Keratinocyte (primary cell): ENCODE data around the gene ENKD1. TPM values are rescaled to one million over a fixed set of nuclear protein-coding genes. Genes with fewer than 3 reads are reported as not detected.

ENCODE experiments used
- DNase-seq: peaks from one replicate; pipeline ENCODE4 v3.0.0-alpha.2; 2011; ENCODE audit warnings: low read depth, missing footprints, low spot score
- FAIRE-seq: peaks from 2 replicates; lab custom pipeline; 2011; peaks lifted over from hg19 to GRCh38; lab: Jason Lieb, UNC
- H2AFZ ChIP-seq: 2 replicates; pipeline ENCODE4 v1.6.0; 2012; ENCODE audit warnings: low read length, control low read depth, inconsistent platforms; ENCODE audit not compliant: control insufficient read depth
- H3K27ac ChIP-seq: 2 replicates; pipeline ENCODE4 v1.5.1; 2011; ENCODE audit warnings: low read length; ENCODE audit not compliant: control insufficient read depth, insufficient read depth
- H3K27me3 ChIP-seq: 3 replicates; pipeline ENCODE4 v1.6.0; 2011; ENCODE audit warnings: low read length; ENCODE audit not compliant: control insufficient read depth, insufficient read depth; ENCODE audit errors: extremely low read depth
- H3K36me3 ChIP-seq, 2 experiments: 2 replicates in 1 of 2; 3 replicates in 1 of 2; pipeline ENCODE4 v1.5.1; 2011; ENCODE audit warnings: low read length in 2 of 2, mild to moderate bottlenecking in 1 of 2; ENCODE audit not compliant: control insufficient read depth in 2 of 2, insufficient read depth in 2 of 2; ENCODE audit errors: extremely low read depth in 1 of 2
- H3K4me1 ChIP-seq: 3 replicates; pipeline ENCODE4 v1.5.1; 2011; ENCODE audit warnings: low read length; ENCODE audit not compliant: control insufficient read depth, insufficient read depth; ENCODE audit errors: extremely low read depth
- H3K4me2 ChIP-seq: 3 replicates; pipeline ENCODE4 v1.6.0; 2011; ENCODE audit warnings: low read depth, low read length; ENCODE audit not compliant: control insufficient read depth, insufficient read depth; ENCODE audit errors: extremely low read depth
- H3K4me3 ChIP-seq, 3 experiments: fragments of 200-600 bp in 1 of 3; sonication (generic) in 1 of 3; 2 replicates in 2 of 3; 3 replicates in 1 of 3; pipeline ENCODE4 v1.5.1; 2011 to 2016; ENCODE audit warnings: low read length in 3 of 3, mild to moderate bottlenecking in 3 of 3, control low read depth in 2 of 3, inconsistent platforms in 1 of 3, low read depth in 1 of 3, mixed read lengths in 1 of 3, mixed run types in 1 of 3, moderate library complexity in 1 of 3; ENCODE audit not compliant: control insufficient read depth in 2 of 3, insufficient read depth in 2 of 3; ENCODE audit errors: extremely low read depth in 1 of 3
- H3K79me2 ChIP-seq: 2 replicates; pipeline ENCODE4 v1.6.0; 2012; ENCODE audit warnings: low read length; ENCODE audit not compliant: control insufficient read depth, insufficient read depth
- H3K9ac ChIP-seq: 3 replicates; pipeline ENCODE4 v1.6.0; 2011; ENCODE audit warnings: low read length; ENCODE audit not compliant: control insufficient read depth, insufficient read depth; ENCODE audit errors: extremely low read depth
- H3K9me1 ChIP-seq: 3 replicates; pipeline ENCODE4 v1.6.0; 2011; ENCODE audit warnings: low read length; ENCODE audit not compliant: control insufficient read depth, insufficient read depth; ENCODE audit errors: extremely low read depth
- H3K9me3 ChIP-seq: 2 replicates; pipeline ENCODE4 v1.5.1; 2012; ENCODE audit warnings: low read depth, low read length; ENCODE audit not compliant: control insufficient read depth
- H4K20me1 ChIP-seq: 3 replicates; pipeline ENCODE4 v1.6.0; 2011; ENCODE audit warnings: low read length; ENCODE audit not compliant: control insufficient read depth, insufficient read depth; ENCODE audit errors: extremely low read depth
- EZH2 ChIP-seq: IDR thresholded peaks from one replicate; pipeline ENCODE4 v1.6.1; 2012; ENCODE audit warnings: inconsistent platforms, mild to moderate bottlenecking, low read length, moderate library complexity
- dilution Hi-C: fragments of 300-500 bp; cut with MboI; formaldehyde crosslinking; loops from one replicate; pipeline ENCODE4 v1.7.0; 2020; ENCODE audit warnings: low sequenced_read_pairs; ENCODE audit not compliant: extremely low pct_ligation_motif_present
- polyA plus RNA-seq, 5 experiments: library from polyadenylated mRNA; depleted of rRNA in 3 of 5; stranded (reverse) in 3 of 5; stranded (forward) in 1 of 5; unstranded in 1 of 5; fragments of >200 nt; gene quantifications; 1 replicate in 1 of 5; 2 replicates in 3 of 5; 3 replicates in 1 of 5; pipeline versions ENCODE4 v1.2.1 to v1.2.3, GENCODE V29; 2011 to 2012; ENCODE audit warnings: missing spikeins in 2 of 5, low read depth in 1 of 5, low replicate concordance in 1 of 5
- TF ChIP-seq, protein P1 (sequence below), 3 experiments: IDR thresholded peaks in 1 of 3; conservative IDR thresholded peaks in 1 of 3; optimal IDR thresholded peaks in 1 of 3; 2 replicates in 2 of 3; 3 replicates in 1 of 3; pipeline versions ENCODE3 to v1.5.1; 2011; ENCODE audit warnings: low read length in 3 of 3, mild to moderate bottlenecking in 3 of 3, moderate library complexity in 2 of 3, control low read depth in 1 of 3, inconsistent platforms in 1 of 3; ENCODE audit not compliant: insufficient read depth in 2 of 3; ENCODE audit errors: extremely low read depth in 1 of 3

ENKD1 gene
- polyA plus RNA-seq, 1 donor (not counting 4 experiments of a cell fraction or from before 2014, with no cell fraction given), result 4.4 TPM

DNA sequence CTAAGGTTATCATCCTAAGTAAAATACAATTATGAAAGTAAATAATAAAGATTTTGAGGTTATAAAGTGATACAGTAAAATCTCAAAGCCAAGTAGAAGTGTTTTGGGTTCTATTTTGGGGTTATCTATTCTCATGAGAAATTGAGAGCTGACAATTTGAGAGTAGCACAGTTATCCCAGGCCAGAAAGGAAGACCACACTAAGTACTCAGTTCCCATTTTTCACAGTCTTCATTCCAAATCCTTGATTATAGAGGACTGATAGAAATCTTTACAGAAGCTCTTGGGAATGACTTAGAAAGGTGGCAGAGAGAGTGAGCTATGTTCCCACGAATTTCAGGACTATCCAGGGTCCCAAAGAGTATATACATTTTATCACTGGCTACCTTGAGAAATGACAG, 48.0 kb upstream of the ENKD1 start:
- dilution Hi-C loops, result no loop called here
- peaks cover 9% of the 10 kb centered on the region for H3K4me1 ChIP-seq
- FAIRE-seq (no peak), DNase-seq (no peak)
- no peaks in the 10 kb centered on the region for H4K20me1 ChIP-seq
- H3K27me3 ChIP-seq, result no peaks in the 10 kb centered on the region
- no peak overlapping the region for H3K9ac ChIP-seq
- H3K36me3 ChIP-seq, result peaks cover 0 to 3% of the 10 kb centered on the region in 2 experiments
- TF ChIP-seq EZH2, result no peak
- TF ChIP-seq, protein P1, sequence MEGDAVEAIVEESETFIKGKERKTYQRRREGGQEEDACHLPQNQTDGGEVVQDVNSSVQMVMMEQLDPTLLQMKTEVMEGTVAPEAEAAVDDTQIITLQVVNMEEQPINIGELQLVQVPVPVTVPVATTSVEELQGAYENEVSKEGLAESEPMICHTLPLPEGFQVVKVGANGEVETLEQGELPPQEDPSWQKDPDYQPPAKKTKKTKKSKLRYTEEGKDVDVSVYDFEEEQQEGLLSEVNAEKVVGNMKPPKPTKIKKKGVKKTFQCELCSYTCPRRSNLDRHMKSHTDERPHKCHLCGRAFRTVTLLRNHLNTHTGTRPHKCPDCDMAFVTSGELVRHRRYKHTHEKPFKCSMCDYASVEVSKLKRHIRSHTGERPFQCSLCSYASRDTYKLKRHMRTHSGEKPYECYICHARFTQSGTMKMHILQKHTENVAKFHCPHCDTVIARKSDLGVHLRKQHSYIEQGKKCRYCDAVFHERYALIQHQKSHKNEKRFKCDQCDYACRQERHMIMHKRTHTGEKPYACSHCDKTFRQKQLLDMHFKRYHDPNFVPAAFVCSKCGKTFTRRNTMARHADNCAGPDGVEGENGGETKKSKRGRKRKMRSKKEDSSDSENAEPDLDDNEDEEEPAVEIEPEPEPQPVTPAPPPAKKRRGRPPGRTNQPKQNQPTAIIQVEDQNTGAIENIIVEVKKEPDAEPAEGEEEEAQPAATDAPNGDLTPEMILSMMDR (optimal IDR thresholded peaks at IDR 0.05 in 1 of 3, IDR thresholded peaks at IDR 0.05 in 1 of 3, conservative IDR thresholded peaks at IDR 0.05 in 1 of 3; ENCODE audit: extremely low read depth in 1 of 3, insufficient read depth in 2 of 3, low read length in 3 of 3), result no peak
- H3K4me3 ChIP-seq, result no peak overlapping the region
- no peaks in the 10 kb centered on the region for H3K9me3 ChIP-seq
- no peak overlapping the region for H3K27ac ChIP-seq
- no peak overlapping the region for H2AFZ ChIP-seq
- peaks cover 76% of the 10 kb centered on the region for H3K79me2 ChIP-seq
- no peaks in the 10 kb centered on the region for H3K9me1 ChIP-seq
- H3K4me2 ChIP-seq, result no peak overlapping the region

DNA sequence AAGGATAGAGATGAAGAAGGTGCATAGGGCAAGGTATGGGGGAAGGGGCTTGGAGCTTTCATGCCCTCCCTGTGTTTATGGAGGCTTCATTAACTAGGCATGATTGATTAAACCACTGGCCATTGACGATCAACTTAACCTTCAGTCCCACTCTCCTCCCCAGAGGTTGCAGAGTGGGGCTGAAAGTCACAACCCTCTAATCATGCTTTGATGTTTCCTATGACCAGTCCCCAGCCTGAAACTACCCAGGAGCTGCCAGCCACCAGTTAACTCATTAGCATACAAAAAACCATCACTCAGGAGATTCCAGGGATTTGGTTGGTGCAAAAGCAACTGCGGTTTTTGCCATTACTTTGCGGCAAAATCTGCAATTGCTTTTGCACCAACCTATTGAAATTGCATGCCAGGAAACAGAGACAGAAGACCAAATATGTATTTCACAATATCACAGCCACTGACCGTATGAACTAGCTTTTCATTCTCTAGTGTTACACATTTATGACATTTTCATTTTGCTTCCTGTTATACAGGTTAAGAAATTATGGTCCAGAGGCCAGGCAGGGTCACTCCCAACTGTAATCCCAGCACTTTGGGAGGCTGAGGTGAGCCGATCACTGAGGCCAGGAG, 47.2 kb upstream of the ENKD1 start:
- no peak for DNase-seq
- dilution Hi-C loops, result no loop called here
- Histone ChIP-seq H3K27me3 (no peaks in the 10 kb centered on the region), H3K4me3 (no peak overlapping the region), H4K20me1 (peaks cover 2% of the 10 kb centered on the region), H3K9ac (no peak overlapping the region), H3K27ac (no peak overlapping the region), H3K79me2 (peaks cover 78% of the 10 kb centered on the region), H3K4me1 (peaks cover 11% of the 10 kb centered on the region), H3K9me3 (no peaks in the 10 kb centered on the region), H2AFZ (no peak overlapping the region), H3K9me1 (peaks cover under 1% of the 10 kb centered on the region), H3K36me3 (peaks cover 0 to 3% of the 10 kb centered on the region in 2 experiments), H3K4me2 (no peak overlapping the region)
- no peak for TF ChIP-seq EZH2
- TF ChIP-seq, protein P1 (optimal IDR thresholded peaks at IDR 0.05 in 1 of 3, IDR thresholded peaks at IDR 0.05 in 1 of 3, conservative IDR thresholded peaks at IDR 0.05 in 1 of 3; ENCODE audit: extremely low read depth in 1 of 3, insufficient read depth in 2 of 3, low read length in 3 of 3), result no peak
- no peak for FAIRE-seq
